Smooth muscle cell (in vitro differentiated cells): ENCODE data around the gene THUMPD1. TPM values are rescaled to one million over a fixed set of nuclear protein-coding genes. Genes with fewer than 3 reads are reported as not detected.

Experiments used
- DNase-seq: peaks from one replicate; lab custom pipeline; 2025; ENCODE audit not compliant: unreplicated experiment; lab: John Stamatoyannopoulos, UW
- H2AFZ ChIP-seq: fragments of 200-600 bp; sonication (generic); 2 replicates; pipeline ENCODE4 v1.6.0; 2016; ENCODE audit warnings: antibody characterized with exemption, low read depth, mild to moderate bottlenecking
- H3F3A ChIP-seq: fragments of 200-600 bp; sonication (generic); 2 replicates; pipeline ENCODE4 v1.6.0; 2017; ENCODE audit warnings: antibody characterized with exemption, low read depth
- H3K27ac ChIP-seq: fragments of 200-600 bp; sonication (generic); 2 replicates; pipeline ENCODE4 v1.5.1; 2016; ENCODE audit warnings: low read depth, mild to moderate bottlenecking
- H3K27me3 ChIP-seq: fragments of 200-600 bp; sonication (generic); 2 replicates; pipeline ENCODE4 v1.6.1; 2016; ENCODE audit warnings: low read depth, mild to moderate bottlenecking
- H3K36me3 ChIP-seq: fragments of 200-600 bp; sonication (generic); 2 replicates; pipeline ENCODE4 v1.5.1; 2016; ENCODE audit warnings: low read depth
- H3K4me1 ChIP-seq: fragments of 200-600 bp; sonication (generic); 2 replicates; pipeline ENCODE4 v1.5.1; 2016; ENCODE audit warnings: low read depth
- H3K4me2 ChIP-seq: fragments of 200-600 bp; sonication (generic); 2 replicates; pipeline ENCODE4 v1.6.0; 2016; ENCODE audit warnings: mild to moderate bottlenecking
- H3K4me3 ChIP-seq: fragments of 200-600 bp; sonication (generic); 2 replicates; pipeline ENCODE4 v1.5.1; 2016; ENCODE audit warnings: mild to moderate bottlenecking
- H3K79me2 ChIP-seq: fragments of 200-600 bp; sonication (generic); 2 replicates; pipeline ENCODE4 v1.6.0; 2016; ENCODE audit warnings: low read depth, mild to moderate bottlenecking
- H3K9ac ChIP-seq: fragments of 200-600 bp; sonication (generic); 2 replicates; pipeline ENCODE4 v1.6.0; 2016; ENCODE audit warnings: low read depth
- H3K9me3 ChIP-seq: fragments of 200-600 bp; sonication (generic); replicated peaks from 2 replicates; pipeline ENCODE4 v1.5.1; 2016; ENCODE audit warnings: low read depth
- H4K20me1 ChIP-seq: fragments of 200-600 bp; sonication (generic); 2 replicates; pipeline ENCODE4 v1.6.0; 2016; ENCODE audit warnings: low read depth
- CTCF ChIP-seq: fragments of 200-600 bp; sonication (generic); IDR thresholded peaks from 2 replicates; pipeline ENCODE4 v1.5.1; 2017; ENCODE audit warnings: borderline replicate concordance, mild to moderate bottlenecking, antibody characterized with exemption; ENCODE audit not compliant: insufficient read depth, poor library complexity, severe bottlenecking
- WGBS: methylation state at CpG from one replicate; pipeline ENCODE4 v1.1.7; 2016; ENCODE audit warnings: low lambda C conversion rate; 5-methylcytosine and 5-hydroxymethylcytosine counted together
- polyA plus RNA-seq: library from polyadenylated mRNA; unstranded; fragments of >200 nt; fragmentation: Nextera tagmentation; extraction: Ambion mirVana; gene quantifications from 2 replicates; pipeline ENCODE4 v1.2.1, GENCODE V29; 2016
- total RNA-seq: library from RNA; depleted of rRNA; stranded (reverse); fragments of >200 nt; gene quantifications from 2 replicates; pipeline ENCODE4 v1.2.3, GENCODE V29; 2014

The THUMPD1 gene
- total and polyA plus RNA-seq, 2 experiments from 2014 or later: 30.8 to 62.5 TPM

GRCh38 chr16:20734056-20734455 is 7.6 kb downstream of the THUMPD1 start:
- H2AFZ ChIP-seq: no peak overlapping the region
- H3K9ac ChIP-seq: no peak overlapping the region
- no peak overlapping the region for H3K4me3 ChIP-seq
- H3K9me3 ChIP-seq: no peaks in the 10 kb centered on the region
- 97% methylated on average over 3 of the region's 3 CpGs for WGBS
- H3K4me1 ChIP-seq: no peaks in the 10 kb centered on the region
- no peaks in the 10 kb centered on the region for H3K27me3 ChIP-seq
- no peak overlapping the region for H3K27ac ChIP-seq
- H4K20me1 ChIP-seq: peaks cover 23% of the 10 kb centered on the region
- H3K4me2 ChIP-seq: no peak overlapping the region
- H3F3A ChIP-seq: no peaks in the 10 kb centered on the region
- no peak for DNase-seq
- H3K36me3 ChIP-seq: peaks cover 20% of the 10 kb centered on the region
- no peak for TF ChIP-seq CTCF
- peaks cover 11% of the 10 kb centered on the region for H3K79me2 ChIP-seq

- 81% methylated on average over 3 of the region's 3 CpGs for WGBS
- DNase-seq: no peak
- no peak for TF ChIP-seq CTCF
These were observed 12.5 kb downstream of the THUMPD1 start for GRCh38 chr16:20729141-20729540.

GRCh38 chr16:20727181-20727580 is 14.4 kb downstream of the THUMPD1 start:
- TF ChIP-seq CTCF: no peak
- H3K79me2 ChIP-seq: no peaks in the 10 kb centered on the region
- H3K27me3 ChIP-seq: no peaks in the 10 kb centered on the region
- no peaks in the 10 kb centered on the region for H3K9me3 ChIP-seq
- no peak for DNase-seq
- no peak overlapping the region for H3K27ac ChIP-seq
- H3K36me3 ChIP-seq: no peaks in the 10 kb centered on the region
- H3K4me2 ChIP-seq: no peak overlapping the region
- no peak overlapping the region for H2AFZ ChIP-seq
- no peaks in the 10 kb centered on the region for H3F3A ChIP-seq
- H4K20me1 ChIP-seq: no peaks in the 10 kb centered on the region
- H3K9ac ChIP-seq: no peak overlapping the region
- no peak overlapping the region for H3K4me3 ChIP-seq
- 92% methylated on average over 3 of the region's 3 CpGs for WGBS
- no peaks in the 10 kb centered on the region for H3K4me1 ChIP-seq

More at GRCh38 chr16:20729141-20729540, 12.5 kb downstream of the THUMPD1 start:
- H3K4me2 ChIP-seq: no peak overlapping the region
- no peak overlapping the region for H3K9ac ChIP-seq
- H2AFZ ChIP-seq: no peak overlapping the region
- H3K36me3 ChIP-seq: no peaks in the 10 kb centered on the region
- H3K4me1 ChIP-seq: no peaks in the 10 kb centered on the region
- H3K27ac ChIP-seq: no peak overlapping the region
- no peaks in the 10 kb centered on the region for H3K9me3 ChIP-seq
- no peak overlapping the region for H3K4me3 ChIP-seq
- no peaks in the 10 kb centered on the region for H4K20me1 ChIP-seq
- H3K79me2 ChIP-seq: no peaks in the 10 kb centered on the region
- H3F3A ChIP-seq: no peaks in the 10 kb centered on the region
- H3K27me3 ChIP-seq: no peaks in the 10 kb centered on the region

- no peak overlapping the region for H3K4me2 ChIP-seq
- no peaks in the 10 kb centered on the region for H3K79me2 ChIP-seq
- no peak overlapping the region for H3K4me3 ChIP-seq
- no peak for TF ChIP-seq CTCF
- DNase-seq: no peak
- no peak overlapping the region for H2AFZ ChIP-seq
- H3F3A ChIP-seq: no peaks in the 10 kb centered on the region
- no peaks in the 10 kb centered on the region for H3K4me1 ChIP-seq
- no peaks in the 10 kb centered on the region for H4K20me1 ChIP-seq
- no peaks in the 10 kb centered on the region for H3K27me3 ChIP-seq
- H3K9me3 ChIP-seq: no peaks in the 10 kb centered on the region
- H3K36me3 ChIP-seq: no peaks in the 10 kb centered on the region
- H3K27ac ChIP-seq: no peak overlapping the region
- H3K9ac ChIP-seq: no peak overlapping the region
These were observed 15.0 kb downstream of the THUMPD1 start for GRCh38 chr16:20726661-20727060.
